Loucy (cell line): ENCODE measurements around the gene DUSP19.

Experiments used
- EZH2phosphoT487 ChIP-seq: fragments of 200-600 bp; IDR thresholded peaks from 2 replicates; pipeline ENCODE4 v1.6.1; 2018; ENCODE audit warnings: antibody characterized with exemption, mild to moderate bottlenecking, moderate library complexity, borderline replicate concordance
- TF ChIP-seq, protein P1 (sequence below): fragments of 200-600 bp; sonication (generic); conservative IDR thresholded peaks from 2 replicates; pipeline ENCODE4 v1.5.1; 2014; ENCODE audit warnings: mild to moderate bottlenecking, antibody characterized with exemption, low read length

DNA sequence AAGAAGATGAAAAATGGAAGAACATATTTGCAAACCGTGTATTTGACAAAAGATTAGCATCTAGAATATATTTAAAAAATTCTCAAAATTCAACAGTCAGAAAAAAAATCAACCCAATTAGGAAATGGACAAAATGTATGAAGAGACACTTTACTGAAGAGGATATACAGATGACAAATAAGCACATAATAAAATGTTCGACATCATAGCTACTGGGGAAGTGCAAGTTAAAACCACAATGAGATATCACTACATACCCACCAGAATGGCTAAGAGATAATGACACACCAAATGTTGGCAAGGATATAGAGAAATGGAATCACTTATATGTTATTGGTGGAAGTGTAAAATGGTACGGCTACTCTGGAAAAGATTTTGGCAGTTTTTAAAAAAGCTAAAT lies 34.0 kb downstream of the DUSP19 start:
- TF ChIP-seq, protein P1, sequence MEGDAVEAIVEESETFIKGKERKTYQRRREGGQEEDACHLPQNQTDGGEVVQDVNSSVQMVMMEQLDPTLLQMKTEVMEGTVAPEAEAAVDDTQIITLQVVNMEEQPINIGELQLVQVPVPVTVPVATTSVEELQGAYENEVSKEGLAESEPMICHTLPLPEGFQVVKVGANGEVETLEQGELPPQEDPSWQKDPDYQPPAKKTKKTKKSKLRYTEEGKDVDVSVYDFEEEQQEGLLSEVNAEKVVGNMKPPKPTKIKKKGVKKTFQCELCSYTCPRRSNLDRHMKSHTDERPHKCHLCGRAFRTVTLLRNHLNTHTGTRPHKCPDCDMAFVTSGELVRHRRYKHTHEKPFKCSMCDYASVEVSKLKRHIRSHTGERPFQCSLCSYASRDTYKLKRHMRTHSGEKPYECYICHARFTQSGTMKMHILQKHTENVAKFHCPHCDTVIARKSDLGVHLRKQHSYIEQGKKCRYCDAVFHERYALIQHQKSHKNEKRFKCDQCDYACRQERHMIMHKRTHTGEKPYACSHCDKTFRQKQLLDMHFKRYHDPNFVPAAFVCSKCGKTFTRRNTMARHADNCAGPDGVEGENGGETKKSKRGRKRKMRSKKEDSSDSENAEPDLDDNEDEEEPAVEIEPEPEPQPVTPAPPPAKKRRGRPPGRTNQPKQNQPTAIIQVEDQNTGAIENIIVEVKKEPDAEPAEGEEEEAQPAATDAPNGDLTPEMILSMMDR, result no peak
- TF ChIP-seq EZH2phosphoT487, result no peak
